GM21515 (cell line): ENCODE measurements around the gene BCR.
"Not testable (repeated sequence)": the region's sequence is repeated elsewhere in the genome, so short reads cannot be mapped to it uniquely, and the experiment has no call there.

Source experiments
- ATAC-seq: cut with Tn5 transposase; IDR thresholded peaks from one replicate; pipeline ENCODE4 v1.9.1; 2021; ENCODE audit not compliant: unreplicated experiment

The BCR gene

GRCh38 chr22:23180301-23180892, at the start of gene BCR:
BCR (plus strand) TSS chr22:23180509; CDS start chr22:23180961, 452 bp downstream.
- ATAC-seq, result no peak

GRCh38 chr22:23130697-23131096, 49.6 kb upstream of the BCR start:
- no peak for ATAC-seq

- no peak for ATAC-seq
Observed at GRCh38 chr22:23131931-23132330, 48.4 kb upstream of the BCR start.

- no peak for ATAC-seq
Observed at GRCh38 chr22:23132376-23133091, 47.8 kb upstream of the BCR start.

GRCh38 chr22:23133922-23134321, 46.4 kb upstream of the BCR start:
- no peak for ATAC-seq

- ATAC-seq, result not testable (repeated sequence)
Observed at GRCh38 chr22:23136991-23137390, 43.3 kb upstream of the BCR start.

GRCh38 chr22:23137468-23137867, 42.8 kb upstream of the BCR start:
- no peak for ATAC-seq

GRCh38 chr22:23137905-23138561, 42.3 kb upstream of the BCR start:
- ATAC-seq, result peak; percentile 45

GRCh38 chr22:23138584-23139435, 41.5 kb upstream of the BCR start:
- no peak for ATAC-seq

- ATAC-seq, result no peak
Observed at GRCh38 chr22:23140385-23140784, 39.9 kb upstream of the BCR start.

- no peak for ATAC-seq
Observed at GRCh38 chr22:23142546-23143105, 37.7 kb upstream of the BCR start.

GRCh38 chr22:23143119-23143518, 37.2 kb upstream of the BCR start:
- no peak for ATAC-seq

- no peak for ATAC-seq
Observed at GRCh38 chr22:23144432-23144831, 35.9 kb upstream of the BCR start.

GRCh38 chr22:23144932-23145877, 35.1 kb upstream of the BCR start, which contains the start of gene RAB36:
RAB36 (plus strand) TSS chr22:23145477; CDS start chr22:23146617, 1,140 bp downstream.
- ATAC-seq, result peak; percentile 40

- no peak for ATAC-seq
Observed at GRCh38 chr22:23145878-23146470, 34.3 kb upstream of the BCR start.

GRCh38 chr22:23146478-23147205, 33.7 kb upstream of the BCR start:
- no peak for ATAC-seq

GRCh38 chr22:23147617-23148387, 32.5 kb upstream of the BCR start:
- ATAC-seq, result no peak

- no peak for ATAC-seq
Observed at GRCh38 chr22:23149743-23150238, 30.5 kb upstream of the BCR start.
